T47D (cell line): Measurements from ENCODE around the gene TNK1.

Experiments
- DNase-seq, 2 experiments: peaks; one replicate each; pipeline versions ENCODE4 v3.0.0 to v3.0.0-alpha.2; 2011 to 2012; ENCODE audit warnings: low read depth in 1 of 2, low spot score in 1 of 2
- JUND ChIP-seq: IDR thresholded peaks from 2 replicates; pipeline ENCODE4 v1.6.1; 2012; ENCODE audit warnings: low read depth
- in situ Hi-C: cut with HindIII; loops from 2 replicates; pipeline ENCODE4 v1.10.0; 2016; ENCODE audit warnings: low sequenced_read_pairs, low pct_unique_long_range_greater_than_20kb

The TNK1 gene

DNA sequence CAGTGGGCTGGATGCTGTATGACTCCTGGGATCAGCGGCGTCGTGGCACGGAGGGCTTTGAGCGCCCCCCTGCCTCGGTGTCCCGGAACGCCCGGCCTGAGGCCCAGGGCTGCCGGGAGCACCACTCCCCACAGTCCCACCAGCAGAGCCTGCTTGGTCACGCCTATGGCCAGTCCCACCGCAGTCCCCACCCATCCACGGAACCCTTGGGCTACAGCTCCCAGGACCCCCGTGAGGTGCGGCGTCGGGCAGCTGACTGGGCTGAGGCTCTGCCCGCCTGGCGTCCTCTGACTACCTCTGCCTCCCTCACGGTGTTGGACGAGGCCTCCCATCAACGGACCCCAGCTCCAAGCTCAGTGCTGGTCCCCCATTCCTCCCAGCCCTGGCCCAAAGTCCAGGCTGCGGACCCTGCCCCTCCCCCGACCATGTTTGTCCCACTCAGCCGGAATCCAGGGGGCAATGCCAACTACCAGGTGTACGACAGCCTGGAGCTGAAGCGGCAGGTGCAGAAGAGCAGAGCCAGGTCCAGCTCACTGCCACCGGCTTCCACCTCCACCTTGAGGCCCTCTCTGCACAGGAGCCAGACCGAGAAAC is 46.1 kb downstream of the TNK1 start:
- no peak for DNase-seq
- TF ChIP-seq JUND, result no peak
- in situ Hi-C loops, result no loop called here

DNA sequence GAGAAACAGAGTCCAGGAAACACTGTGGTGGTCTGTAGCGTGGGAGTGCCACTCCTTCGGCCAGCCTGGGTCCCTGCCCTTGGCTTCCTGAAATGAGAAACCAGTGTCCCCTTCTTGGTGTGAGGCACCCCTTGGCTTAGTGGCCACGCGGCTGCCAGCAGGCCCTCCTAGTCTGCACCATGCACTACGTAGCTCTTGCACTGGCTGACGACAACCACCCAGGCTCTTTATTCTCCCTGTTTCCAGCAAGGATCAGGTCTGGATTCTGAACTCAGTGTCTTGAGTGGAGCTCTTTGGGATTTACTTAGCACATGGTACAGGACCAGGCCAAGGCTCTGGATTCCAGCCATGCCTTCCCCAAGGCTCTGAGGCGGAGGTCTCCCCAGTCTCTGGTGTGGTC is 46.7 kb downstream of the TNK1 start:
- no peak for DNase-seq
- TF ChIP-seq JUND, result no peak
- in situ Hi-C loops, result no loop called here

- no peak for TF ChIP-seq JUND
- in situ Hi-C loops, result no loop called here
- DNase-seq, result no peak
Observed at GRCh38 chr17:7428557-7428956, 47.7 kb downstream of the TNK1 start, which contains the start of gene SPEM3. TSS of gene SPEM3 (plus strand) at chr17:7428857. CDS start at chr17:7428903, 46 bp downstream.

- no peak for DNase-seq
- in situ Hi-C loops, result no loop called here
- no peak for TF ChIP-seq JUND
Observed at GRCh38 chr17:7429722-7430121, 48.8 kb downstream of the TNK1 start.

DNA sequence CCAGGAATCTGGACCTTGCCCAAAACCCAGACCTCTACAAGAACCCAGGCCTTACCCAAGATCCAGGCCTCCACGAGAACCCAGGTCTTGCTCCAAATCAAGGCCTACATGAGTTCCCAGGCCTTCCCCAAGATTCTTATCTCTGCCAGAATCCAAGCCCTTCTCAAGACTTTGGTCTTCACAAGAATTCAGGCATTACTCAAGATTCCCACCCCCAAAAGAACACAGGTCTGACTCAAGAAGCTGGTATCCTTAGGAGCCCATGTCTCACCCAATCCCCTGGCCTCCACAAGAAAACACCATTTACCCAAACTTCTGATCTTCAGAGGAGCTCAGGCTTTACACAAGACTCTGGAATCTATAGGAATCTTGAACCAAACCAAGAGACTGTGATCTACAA is 50.3 kb downstream of the TNK1 start:
- DNase-seq, result no peak
- in situ Hi-C loops, result no loop called here
- TF ChIP-seq JUND, result no peak

DNA sequence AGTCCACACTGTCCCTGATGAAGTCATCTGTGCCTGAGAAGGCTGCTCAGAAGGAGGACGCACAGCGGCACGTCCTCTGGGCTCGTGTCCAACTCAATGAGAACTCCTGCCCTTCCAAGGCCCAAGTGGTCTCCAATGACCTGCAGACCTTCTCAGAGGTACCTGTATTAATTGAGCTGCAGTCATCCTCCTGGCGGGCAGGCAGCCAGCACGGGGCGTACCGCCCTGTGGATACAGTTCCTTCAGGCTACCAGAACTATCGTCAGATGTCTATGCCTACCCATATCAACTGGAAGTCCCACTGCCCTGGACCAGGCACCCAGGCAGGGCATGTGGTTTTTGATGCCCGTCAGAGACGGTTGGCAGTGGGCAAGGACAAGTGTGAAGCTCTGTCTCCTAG is 51.4 kb downstream of the TNK1 start:
- in situ Hi-C loops, result no loop called here

GRCh38 chr17:7435676-7436555 is 55.0 kb downstream of the TNK1 start:
- in situ Hi-C loops, result no loop called here
- DNase-seq, result peak in 1 of 2 experiments; percentile 57
- no peak for TF ChIP-seq JUND

More for the DNA sequence above, 51.4 kb downstream of the TNK1 start:
- no peak for DNase-seq
- TF ChIP-seq JUND, result no peak

- no peak for TF ChIP-seq JUND
- peak; percentile 65 to 89 for DNase-seq
- in situ Hi-C loops, result no loop called here
Observed at GRCh38 chr17:7436556-7437368, 55.9 kb downstream of the TNK1 start.

GRCh38 chr17:7437369-7437863 is 56.5 kb downstream of the TNK1 start:
- DNase-seq, result no peak
- in situ Hi-C loops, result no loop called here
- no peak for TF ChIP-seq JUND

GRCh38 chr17:7437950-7438614 is 57.2 kb downstream of the TNK1 start:
- in situ Hi-C loops, result no loop called here
- no peak for TF ChIP-seq JUND
- DNase-seq, result no peak

GRCh38 chr17:7438656-7439460 is 58.0 kb downstream of the TNK1 start:
- no peak for DNase-seq
- in situ Hi-C loops, result no loop called here
- TF ChIP-seq JUND, result no peak
